GM18498 (cell line): ENCODE measurements around the gene MKRN3.
"Not testable (repeated sequence)": the region's sequence is repeated elsewhere in the genome, so short reads cannot be mapped to it uniquely, and the experiment has no call there.

Experiments
- ATAC-seq: cut with Tn5 transposase; IDR thresholded peaks from one replicate; pipeline ENCODE4 v1.9.1; 2021; ENCODE audit warnings: mild to moderate bottlenecking, moderate library complexity; ENCODE audit not compliant: unreplicated experiment

Gene MKRN3

DNA sequence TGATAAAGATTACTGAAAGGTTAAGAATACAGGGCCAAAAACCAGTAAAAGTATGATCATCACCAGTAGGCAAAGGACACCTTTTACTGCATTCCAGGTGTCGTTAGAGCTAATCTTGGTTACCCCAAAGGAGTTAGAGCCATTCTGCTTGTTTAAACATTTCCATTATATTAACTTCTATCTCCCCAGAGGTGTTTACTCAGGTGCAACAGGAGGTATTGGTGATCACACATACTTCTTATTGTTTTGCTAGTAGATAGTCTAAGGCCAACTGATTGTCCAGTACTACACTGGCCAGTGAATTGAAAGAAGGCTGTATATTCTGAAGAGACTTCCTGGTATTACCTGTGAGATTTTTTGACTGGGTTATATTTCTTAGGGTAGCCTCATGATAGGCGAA lies 22.8 kb downstream of the MKRN3 start:
- no peak for ATAC-seq

DNA sequence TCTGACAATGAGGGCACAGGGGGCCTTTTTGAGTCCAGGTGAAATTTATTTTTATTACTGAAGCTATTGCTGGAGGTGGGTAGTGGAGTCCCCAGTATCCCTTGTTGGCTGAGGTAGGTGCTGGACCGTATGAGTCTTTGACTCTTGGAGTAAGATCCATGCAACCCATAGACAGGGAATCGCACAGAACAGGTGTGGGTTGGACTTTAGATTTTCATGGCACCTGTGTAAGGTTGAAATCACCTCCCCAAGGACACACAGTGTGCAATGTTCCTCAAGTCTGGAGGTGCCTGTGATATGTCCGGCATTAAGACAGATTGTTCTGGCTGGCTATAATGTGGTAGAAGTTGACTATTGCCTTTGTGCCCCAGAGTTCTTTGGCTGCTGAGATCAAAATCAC lies 23.5 kb downstream of the MKRN3 start:
- no peak for ATAC-seq

DNA sequence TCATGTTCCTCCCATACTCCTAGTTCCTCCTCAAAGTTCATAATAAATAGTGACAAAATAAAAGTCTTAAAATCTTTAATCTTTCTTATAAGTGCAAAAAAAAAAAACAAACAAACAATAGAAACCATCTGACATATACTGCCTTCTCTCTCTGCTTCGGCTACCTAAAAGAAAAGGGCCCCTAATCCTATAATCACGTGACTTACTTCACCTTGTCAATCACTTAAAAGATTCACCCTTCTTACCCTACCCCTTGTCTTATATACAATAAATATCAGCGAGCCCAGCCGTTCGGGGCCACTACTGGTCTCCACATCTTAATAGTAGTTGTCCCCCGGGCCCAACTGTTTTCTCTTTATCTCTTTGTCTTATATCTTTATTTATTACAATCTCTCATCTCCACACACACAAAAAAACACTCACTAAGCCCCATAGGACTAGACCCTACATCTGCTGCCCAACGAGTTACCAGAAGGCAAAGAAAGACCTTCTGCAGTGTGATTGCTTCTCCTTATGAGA lies 28.8 kb downstream of the MKRN3 start:
- ATAC-seq = no peak

DNA sequence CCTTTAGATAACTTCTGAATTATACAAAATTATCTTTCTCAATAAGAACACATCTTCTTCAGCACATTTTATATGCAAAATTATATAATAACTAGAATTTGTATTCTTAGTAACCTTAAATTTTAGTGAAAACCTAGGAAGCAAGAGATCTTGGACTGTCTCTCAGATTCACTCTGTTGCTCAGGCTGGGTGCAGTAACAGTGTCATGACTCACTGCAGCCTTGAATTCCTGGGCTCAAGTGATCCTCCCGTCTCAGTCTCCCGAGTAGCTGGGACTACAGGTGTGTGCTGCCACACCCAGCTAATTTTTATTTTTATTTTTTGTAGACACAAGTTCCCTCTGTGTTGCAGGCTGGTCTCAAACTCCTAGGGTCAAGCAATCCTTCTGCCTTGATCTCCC lies 29.9 kb downstream of the MKRN3 start:
- ATAC-seq = no peak

DNA sequence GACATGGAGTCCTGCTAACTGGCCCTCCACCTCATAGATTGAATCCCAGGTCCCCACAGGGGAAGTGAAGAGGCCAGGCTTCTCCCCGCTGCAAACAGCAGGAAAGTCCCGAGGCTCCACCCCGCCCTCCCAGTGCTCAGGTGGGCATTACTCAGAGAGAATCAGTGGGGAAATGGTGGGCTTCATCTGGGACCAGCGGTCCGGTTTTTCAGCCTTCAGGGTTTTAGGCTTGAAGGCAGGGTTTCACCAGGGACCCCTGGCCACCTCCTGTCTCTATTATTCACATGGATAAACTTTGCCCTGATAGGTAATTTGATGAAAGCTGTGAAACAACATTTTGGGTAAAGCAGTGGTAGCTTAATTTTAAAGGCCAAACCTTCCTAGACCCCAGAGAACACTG lies 31.3 kb downstream of the MKRN3 start:
- ATAC-seq = no peak

DNA sequence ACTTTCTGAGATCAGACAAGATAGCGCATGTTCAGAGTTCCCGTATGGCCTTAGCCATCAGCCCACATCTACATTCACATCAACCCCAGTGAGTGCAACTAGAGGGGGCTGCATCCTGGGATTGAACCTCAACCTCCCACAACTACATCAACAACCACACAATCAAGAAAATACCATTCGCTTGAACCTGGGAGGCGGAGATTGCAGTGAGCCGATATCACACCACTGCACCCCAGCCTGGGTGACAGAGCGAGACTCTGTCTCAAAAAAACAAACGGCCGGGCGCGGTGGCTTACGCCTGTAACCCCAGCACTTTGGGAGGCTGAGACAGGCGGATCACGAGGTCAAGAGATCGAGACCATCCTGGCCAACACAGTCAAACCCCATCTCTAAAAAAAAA lies 31.8 kb downstream of the MKRN3 start:
- not testable (repeated sequence) for ATAC-seq

DNA sequence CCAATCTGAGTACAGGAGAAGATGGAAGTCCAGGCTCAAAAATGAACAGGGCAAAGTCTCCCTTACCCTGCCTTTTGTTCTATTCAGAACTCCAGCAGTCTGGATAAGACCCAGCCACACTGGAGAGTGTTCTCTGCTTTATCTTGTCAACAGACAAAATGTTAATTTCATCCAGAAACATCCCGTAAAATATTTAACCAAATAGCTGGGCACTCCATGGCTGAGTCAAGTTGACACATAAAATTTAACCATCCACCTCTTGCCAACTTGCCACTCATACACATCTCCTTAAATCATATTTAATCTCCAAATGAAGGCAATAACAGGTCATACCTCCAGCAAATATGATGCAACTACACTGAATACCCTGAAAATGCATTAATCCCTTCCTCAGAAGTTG lies 33.6 kb downstream of the MKRN3 start:
- ATAC-seq = no peak

DNA sequence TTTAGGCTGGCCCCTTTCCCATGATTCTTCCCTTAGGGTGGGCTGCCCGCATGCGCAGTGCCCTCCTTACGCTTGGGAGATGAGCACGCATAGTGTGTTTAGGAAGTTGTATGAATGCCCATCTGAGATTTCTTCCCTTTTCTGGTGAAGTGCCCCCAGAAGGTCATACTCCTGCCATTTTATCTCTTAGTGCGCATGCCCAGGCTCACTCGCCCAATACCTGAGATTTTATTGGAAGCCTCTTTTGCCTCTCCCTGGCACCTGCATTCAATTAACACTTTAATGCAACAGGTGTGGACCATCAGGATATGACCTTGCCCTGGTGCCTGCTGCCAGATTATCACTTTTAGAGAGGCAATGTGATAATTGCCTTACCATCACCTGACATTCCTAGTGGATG lies 36.6 kb downstream of the MKRN3 start:
- ATAC-seq = no peak

DNA sequence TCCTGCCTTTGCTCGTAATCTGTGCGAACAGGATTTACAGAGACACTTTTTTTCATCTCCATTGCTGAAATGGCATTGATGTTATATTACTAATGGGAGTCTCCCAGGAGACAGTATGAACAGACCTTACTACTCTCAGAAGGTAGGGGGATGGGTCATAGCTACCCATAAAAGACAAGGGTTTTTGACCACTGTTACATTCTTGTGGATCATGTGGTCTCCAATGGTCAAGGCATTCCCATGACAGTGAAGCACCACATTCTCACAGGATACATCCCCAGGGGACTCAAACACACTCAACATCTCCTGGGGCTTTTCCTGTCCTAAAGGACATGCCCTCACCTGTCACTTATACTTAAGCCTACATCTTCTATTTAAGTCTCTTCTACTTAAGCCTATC lies 40.8 kb downstream of the MKRN3 start:
- ATAC-seq = no peak

DNA sequence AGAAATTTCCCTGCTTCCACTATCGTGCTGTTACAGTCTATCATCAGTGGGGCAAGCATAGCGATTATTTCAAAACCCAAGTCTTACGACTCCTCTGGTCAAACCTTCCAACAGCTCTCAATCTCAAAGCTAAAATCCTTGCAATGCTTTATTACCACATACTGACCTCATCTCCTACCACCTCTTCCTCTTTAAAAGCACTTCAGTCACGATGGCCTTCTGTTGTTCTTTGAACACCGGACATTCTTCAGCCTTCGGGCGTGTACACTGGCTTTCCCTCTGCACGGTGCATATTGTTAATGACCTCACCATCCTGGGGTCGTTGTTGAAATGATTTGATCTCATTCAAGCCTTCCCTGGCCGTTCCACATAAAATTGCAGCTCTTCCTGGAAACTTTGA lies 51.1 kb downstream of the MKRN3 start:
- ATAC-seq = no peak
